H1 (cell line): ENCODE data around the gene GSG1L. TPM values are rescaled to one million over a fixed set of nuclear protein-coding genes. Genes with fewer than 3 reads are reported as not detected.

ENCODE experiments used
- CEBPB ChIP-seq: IDR thresholded peaks from 2 replicates; pipeline ENCODE4 v1.6.1; 2012; ENCODE audit warnings: low read depth, low read length
- HDAC6 ChIP-seq: IDR thresholded peaks from one replicate; pipeline ENCODE4 v1.7.1; 2012; ENCODE audit warnings: low read depth, mild to moderate bottlenecking, inconsistent platforms, low read length, moderate library complexity
- NANOG ChIP-seq: IDR thresholded peaks from 2 replicates; pipeline ENCODE4 v1.6.1; 2011; ENCODE audit warnings: low read length, low read depth, mild to moderate bottlenecking, inconsistent platforms; ENCODE audit not compliant: insufficient read depth, poor library complexity, severe bottlenecking
- NRF1 ChIP-seq: IDR thresholded peaks from 2 replicates; pipeline ENCODE4 v1.6.1; 2011; ENCODE audit warnings: mild to moderate bottlenecking, low read depth, low read length, improper control_type of control experiment
- POLR2A ChIP-seq, 2 experiments: IDR thresholded peaks; 1 replicate in 1 of 2; 2 replicates in 1 of 2; pipeline ENCODE4 v1.6.1; 2011; ENCODE audit warnings: low read depth in 2 of 2, low read length in 2 of 2, mild to moderate bottlenecking in 2 of 2; ENCODE audit errors: control extremely low read depth in 1 of 2
- RBBP5 ChIP-seq: IDR thresholded peaks from 2 replicates; pipeline ENCODE4 v1.7.1; 2012; ENCODE audit warnings: low read depth, mild to moderate bottlenecking, inconsistent platforms, low read length, moderate library complexity, borderline replicate concordance
- RFX5 ChIP-seq: IDR thresholded peaks from 2 replicates; pipeline ENCODE4 v1.6.1; 2011; ENCODE audit warnings: low read depth, low read length, improper control_type of control experiment, borderline replicate concordance
- SIN3A ChIP-seq, 2 experiments: IDR thresholded peaks in 1 of 2; conservative IDR thresholded peaks in 1 of 2; 2 replicates each; pipeline ENCODE4 v1.6.1; 2011 to 2012; ENCODE audit warnings: low read length in 2 of 2, improper control_type of control experiment in 1 of 2, low read depth in 1 of 2, mild to moderate bottlenecking in 1 of 2
- SP1 ChIP-seq: IDR thresholded peaks from 2 replicates; pipeline ENCODE4 v1.6.1; 2011; ENCODE audit warnings: low read depth, low read length
- polyA plus RNA-seq, 7 experiments: library from polyadenylated mRNA; depleted of rRNA in 3 of 7; stranded (reverse) in 5 of 7; unstranded in 2 of 7; fragments of >200 nt in 5 of 7; fragments of 200-250 nt in 2 of 7; gene quantifications; 1 replicate in 5 of 7; 2 replicates in 1 of 7; 4 replicates in 1 of 7; pipeline versions ENCODE4 v1.2.1 to v1.2.3, GENCODE V29; 2011 to 2013; ENCODE audit warnings: missing spikeins in 2 of 7, mixed read lengths in 2 of 7
- total RNA-seq: library from RNA; stranded (reverse); fragmentation: NEBNext Ultra II Directional; extraction: Animal tissue kit (Norgen Biotek cat#: 25700); gene quantifications from 2 replicates; pipeline ENCODE4 v1.2.1, GENCODE V29; 2021
- TF ChIP-seq, protein P1 (sequence below): fragments of 300-600 bp; sonication (generic); IDR thresholded peaks from 2 replicates; pipeline ENCODE4 v1.7.1; 2012; ENCODE audit warnings: low read length, moderate library complexity, mild to moderate bottlenecking, inconsistent platforms; ENCODE audit not compliant: insufficient replicate concordance

GSG1L gene
- total and polyA plus RNA-seq, 2 of the 8 experiments (the other 6 are each of a cell fraction or from before 2014, with no cell fraction given), result 0.71 to 1.1 TPM

DNA sequence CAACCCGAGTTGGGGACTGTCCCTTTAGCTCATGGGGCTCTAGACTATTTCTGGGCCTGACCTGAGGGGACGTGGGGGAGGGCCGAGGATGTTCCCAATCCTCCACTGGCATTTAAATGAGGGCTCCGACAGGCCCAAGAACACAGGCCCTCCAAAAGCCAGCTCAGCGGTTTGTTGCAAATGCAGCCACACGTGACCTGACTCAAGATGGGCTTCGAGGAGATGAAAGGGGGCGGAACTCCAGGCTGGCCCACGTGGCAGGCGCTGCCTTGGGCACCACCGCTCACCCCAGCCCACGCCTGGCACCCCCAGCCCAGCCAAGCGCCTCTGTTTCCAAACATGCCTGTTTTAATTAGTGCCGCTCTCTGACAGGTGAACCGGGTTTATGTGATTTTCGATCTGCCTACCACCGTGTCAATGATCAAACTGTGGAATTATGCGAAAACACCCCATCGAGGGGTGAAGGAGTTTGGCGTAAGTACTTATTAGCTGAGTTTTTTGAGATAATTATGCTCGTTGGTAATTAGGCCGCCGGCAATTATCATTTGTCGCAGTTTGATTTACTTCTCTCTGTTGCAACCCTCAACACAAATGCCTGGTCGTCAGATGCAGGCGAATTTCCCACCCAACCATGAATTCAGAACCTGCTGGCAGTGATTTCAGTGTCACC, 286.8 kb downstream of the GSG1L start (continued):
- TF ChIP-seq, protein P1, sequence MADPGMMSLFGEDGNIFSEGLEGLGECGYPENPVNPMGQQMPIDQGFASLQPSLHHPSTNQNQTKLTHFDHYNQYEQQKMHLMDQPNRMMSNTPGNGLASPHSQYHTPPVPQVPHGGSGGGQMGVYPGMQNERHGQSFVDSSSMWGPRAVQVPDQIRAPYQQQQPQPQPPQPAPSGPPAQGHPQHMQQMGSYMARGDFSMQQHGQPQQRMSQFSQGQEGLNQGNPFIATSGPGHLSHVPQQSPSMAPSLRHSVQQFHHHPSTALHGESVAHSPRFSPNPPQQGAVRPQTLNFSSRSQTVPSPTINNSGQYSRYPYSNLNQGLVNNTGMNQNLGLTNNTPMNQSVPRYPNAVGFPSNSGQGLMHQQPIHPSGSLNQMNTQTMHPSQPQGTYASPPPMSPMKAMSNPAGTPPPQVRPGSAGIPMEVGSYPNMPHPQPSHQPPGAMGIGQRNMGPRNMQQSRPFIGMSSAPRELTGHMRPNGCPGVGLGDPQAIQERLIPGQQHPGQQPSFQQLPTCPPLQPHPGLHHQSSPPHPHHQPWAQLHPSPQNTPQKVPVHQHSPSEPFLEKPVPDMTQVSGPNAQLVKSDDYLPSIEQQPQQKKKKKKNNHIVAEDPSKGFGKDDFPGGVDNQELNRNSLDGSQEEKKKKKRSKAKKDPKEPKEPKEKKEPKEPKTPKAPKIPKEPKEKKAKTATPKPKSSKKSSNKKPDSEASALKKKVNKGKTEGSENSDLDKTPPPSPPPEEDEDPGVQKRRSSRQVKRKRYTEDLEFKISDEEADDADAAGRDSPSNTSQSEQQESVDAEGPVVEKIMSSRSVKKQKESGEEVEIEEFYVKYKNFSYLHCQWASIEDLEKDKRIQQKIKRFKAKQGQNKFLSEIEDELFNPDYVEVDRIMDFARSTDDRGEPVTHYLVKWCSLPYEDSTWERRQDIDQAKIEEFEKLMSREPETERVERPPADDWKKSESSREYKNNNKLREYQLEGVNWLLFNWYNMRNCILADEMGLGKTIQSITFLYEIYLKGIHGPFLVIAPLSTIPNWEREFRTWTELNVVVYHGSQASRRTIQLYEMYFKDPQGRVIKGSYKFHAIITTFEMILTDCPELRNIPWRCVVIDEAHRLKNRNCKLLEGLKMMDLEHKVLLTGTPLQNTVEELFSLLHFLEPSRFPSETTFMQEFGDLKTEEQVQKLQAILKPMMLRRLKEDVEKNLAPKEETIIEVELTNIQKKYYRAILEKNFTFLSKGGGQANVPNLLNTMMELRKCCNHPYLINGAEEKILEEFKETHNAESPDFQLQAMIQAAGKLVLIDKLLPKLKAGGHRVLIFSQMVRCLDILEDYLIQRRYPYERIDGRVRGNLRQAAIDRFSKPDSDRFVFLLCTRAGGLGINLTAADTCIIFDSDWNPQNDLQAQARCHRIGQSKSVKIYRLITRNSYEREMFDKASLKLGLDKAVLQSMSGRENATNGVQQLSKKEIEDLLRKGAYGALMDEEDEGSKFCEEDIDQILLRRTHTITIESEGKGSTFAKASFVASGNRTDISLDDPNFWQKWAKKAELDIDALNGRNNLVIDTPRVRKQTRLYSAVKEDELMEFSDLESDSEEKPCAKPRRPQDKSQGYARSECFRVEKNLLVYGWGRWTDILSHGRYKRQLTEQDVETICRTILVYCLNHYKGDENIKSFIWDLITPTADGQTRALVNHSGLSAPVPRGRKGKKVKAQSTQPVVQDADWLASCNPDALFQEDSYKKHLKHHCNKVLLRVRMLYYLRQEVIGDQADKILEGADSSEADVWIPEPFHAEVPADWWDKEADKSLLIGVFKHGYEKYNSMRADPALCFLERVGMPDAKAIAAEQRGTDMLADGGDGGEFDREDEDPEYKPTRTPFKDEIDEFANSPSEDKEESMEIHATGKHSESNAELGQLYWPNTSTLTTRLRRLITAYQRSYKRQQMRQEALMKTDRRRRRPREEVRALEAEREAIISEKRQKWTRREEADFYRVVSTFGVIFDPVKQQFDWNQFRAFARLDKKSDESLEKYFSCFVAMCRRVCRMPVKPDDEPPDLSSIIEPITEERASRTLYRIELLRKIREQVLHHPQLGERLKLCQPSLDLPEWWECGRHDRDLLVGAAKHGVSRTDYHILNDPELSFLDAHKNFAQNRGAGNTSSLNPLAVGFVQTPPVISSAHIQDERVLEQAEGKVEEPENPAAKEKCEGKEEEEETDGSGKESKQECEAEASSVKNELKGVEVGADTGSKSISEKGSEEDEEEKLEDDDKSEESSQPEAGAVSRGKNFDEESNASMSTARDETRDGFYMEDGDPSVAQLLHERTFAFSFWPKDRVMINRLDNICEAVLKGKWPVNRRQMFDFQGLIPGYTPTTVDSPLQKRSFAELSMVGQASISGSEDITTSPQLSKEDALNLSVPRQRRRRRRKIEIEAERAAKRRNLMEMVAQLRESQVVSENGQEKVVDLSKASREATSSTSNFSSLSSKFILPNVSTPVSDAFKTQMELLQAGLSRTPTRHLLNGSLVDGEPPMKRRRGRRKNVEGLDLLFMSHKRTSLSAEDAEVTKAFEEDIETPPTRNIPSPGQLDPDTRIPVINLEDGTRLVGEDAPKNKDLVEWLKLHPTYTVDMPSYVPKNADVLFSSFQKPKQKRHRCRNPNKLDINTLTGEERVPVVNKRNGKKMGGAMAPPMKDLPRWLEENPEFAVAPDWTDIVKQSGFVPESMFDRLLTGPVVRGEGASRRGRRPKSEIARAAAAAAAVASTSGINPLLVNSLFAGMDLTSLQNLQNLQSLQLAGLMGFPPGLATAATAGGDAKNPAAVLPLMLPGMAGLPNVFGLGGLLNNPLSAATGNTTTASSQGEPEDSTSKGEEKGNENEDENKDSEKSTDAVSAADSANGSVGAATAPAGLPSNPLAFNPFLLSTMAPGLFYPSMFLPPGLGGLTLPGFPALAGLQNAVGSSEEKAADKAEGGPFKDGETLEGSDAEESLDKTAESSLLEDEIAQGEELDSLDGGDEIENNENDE, result no peak
- TF ChIP-seq NANOG, result no peak
- no peak for TF ChIP-seq SIN3A (conservative IDR thresholded peaks at IDR 0.05 in 1 of 2, IDR thresholded peaks at IDR 0.05 in 1 of 2; ENCODE audit: low read depth in 1 of 2, low read length in 2 of 2)
- no peak for TF ChIP-seq CEBPB
- no peak for TF ChIP-seq SP1
- no peak for TF ChIP-seq RFX5
- no peak for TF ChIP-seq RBBP5
- no peak for TF ChIP-seq NRF1
- TF ChIP-seq POLR2A (IDR thresholded peaks at IDR 0.05; ENCODE audit: control extremely low read depth in 1 of 2, low read depth in 2 of 2, low read length in 2 of 2), result no peak
- no peak for TF ChIP-seq HDAC6
